Measurements from ENCODE around the gene UPF3B.
"Not testable (repeated sequence)": the region's sequence is repeated elsewhere in the genome, so short reads cannot be mapped to it uniquely, and the experiment has no call there.

The UPF3B gene

GRCh38 chrX:119824221-119824620 is 28.5 kb downstream of the UPF3B start:
- DNase-seq, result not testable (repeated sequence)

GRCh38 chrX:119821703-119822102 is 31.1 kb downstream of the UPF3B start:
- not testable (repeated sequence) for DNase-seq

DNA sequence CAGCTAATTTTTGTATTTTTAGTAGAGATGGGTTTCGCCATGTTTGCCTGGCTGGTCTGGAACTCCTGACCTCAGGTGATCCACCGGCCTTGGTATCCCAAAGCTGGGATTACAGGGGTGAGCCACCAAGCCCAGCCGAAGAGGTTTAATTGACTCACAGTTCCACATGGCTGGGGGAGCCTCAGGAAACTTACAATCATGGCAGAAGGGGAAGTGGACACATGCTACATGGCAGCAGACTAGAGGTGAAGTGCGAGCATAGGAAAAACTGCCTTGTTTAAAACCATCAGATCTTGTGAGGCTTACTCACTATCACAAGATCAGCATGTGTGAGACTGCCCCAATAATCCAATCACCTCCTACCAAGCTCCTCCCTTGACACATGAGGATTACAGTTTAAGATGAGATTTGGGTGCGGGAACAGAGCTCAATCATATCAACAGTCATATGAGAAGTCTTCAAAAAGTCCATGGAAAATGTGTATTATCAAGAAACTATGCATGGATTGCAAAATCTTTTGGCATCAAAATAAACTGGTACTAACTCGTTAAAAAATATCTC is 35.6 kb downstream of the UPF3B start:
- DNase-seq, result no peak

DNA sequence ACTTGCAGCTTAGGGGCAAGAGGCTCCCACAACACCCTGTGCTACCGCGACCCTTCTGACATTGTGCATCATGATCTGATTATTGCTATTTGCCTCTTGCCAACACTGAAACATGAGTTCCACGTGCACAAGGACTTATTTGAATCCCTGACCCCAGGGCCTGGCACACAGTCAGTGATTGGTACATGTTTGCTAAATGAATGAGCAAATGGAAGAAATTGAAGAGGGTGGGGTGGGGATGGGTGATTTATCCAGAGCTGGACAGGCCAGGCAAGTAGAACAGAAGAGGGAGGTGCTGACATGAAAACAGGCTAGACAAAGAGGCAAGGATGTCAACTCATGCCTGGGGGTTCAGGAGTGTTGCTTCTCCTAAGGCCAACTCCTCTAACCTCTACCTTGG is 36.5 kb downstream of the UPF3B start:
- DNase-seq, result no peak

- no peak for DNase-seq
Measured at GRCh38 chrX:119809185-119809666, 43.5 kb downstream of the UPF3B start.

- DNase-seq, result not testable (repeated sequence)
Measured at GRCh38 chrX:119808461-119808860, 44.3 kb downstream of the UPF3B start.

DNA sequence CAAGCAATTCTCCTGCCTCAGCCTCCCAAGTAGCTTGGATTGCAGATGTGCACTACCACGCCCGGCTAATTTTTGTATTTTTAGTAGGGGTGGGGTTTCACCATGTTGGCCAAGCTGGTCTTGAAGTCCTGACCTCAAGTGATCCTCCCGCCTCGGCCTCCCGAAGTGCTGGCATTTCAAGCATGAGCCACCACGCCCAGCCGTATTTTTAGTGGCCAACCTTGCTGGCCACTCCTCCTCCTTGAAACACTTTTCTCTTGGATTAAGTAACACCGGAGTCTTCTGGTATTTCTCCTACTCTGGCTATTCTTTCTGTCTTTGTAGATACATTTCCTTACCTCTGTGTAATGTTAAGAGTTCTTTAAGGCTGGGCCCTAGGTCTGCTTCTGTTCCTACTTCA is 50.2 kb downstream of the UPF3B start:
- DNase-seq, result no peak

DNA sequence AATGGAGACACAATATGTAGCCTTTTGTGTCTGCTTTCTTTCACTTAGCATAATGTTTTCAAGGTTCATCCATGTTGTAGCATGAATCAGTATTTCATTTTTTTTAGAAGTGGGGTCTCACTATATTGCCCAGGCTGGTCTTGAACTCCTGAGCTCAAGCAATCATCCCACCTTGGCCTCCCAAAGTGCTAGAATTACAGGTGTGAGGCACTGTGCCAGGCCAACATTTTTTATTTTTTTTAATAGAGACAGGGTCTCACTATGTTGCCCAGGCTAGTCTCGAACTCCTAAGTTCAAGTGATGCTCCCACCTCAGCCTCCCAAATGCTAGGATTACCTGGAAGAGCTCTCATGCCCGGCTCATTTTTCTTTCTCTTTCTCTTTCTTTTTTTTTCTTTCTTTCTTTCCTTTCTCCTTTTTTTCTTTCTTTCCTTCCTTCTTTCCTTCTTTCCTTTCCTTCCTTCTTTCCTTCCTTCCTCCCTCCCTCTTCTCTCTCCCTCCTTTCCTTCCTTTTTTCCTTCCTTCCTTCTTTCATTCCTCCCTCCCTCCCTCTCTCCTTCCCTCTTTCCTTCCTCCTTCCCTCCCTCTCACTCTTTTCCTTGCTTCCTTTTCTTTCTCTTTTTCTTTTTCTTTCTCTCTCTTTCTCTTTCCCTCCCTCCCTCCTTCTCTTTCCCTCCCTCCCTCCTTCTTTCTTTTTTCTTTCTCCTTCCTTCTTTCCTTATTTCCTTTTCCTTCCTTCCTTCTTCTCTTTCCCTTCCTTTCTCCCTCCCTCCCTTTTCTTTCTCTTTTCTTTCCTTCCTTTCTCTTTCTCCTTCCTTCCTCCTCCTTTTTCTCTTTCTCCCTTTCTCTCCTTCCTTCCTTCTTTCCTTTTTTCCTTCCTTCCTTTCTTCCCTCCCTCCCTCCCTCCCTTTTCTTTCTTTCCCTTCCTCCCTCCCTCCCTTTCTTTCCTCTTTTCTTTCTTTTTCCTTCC is 51.2 kb downstream of the UPF3B start:
- no peak for DNase-seq

DNA sequence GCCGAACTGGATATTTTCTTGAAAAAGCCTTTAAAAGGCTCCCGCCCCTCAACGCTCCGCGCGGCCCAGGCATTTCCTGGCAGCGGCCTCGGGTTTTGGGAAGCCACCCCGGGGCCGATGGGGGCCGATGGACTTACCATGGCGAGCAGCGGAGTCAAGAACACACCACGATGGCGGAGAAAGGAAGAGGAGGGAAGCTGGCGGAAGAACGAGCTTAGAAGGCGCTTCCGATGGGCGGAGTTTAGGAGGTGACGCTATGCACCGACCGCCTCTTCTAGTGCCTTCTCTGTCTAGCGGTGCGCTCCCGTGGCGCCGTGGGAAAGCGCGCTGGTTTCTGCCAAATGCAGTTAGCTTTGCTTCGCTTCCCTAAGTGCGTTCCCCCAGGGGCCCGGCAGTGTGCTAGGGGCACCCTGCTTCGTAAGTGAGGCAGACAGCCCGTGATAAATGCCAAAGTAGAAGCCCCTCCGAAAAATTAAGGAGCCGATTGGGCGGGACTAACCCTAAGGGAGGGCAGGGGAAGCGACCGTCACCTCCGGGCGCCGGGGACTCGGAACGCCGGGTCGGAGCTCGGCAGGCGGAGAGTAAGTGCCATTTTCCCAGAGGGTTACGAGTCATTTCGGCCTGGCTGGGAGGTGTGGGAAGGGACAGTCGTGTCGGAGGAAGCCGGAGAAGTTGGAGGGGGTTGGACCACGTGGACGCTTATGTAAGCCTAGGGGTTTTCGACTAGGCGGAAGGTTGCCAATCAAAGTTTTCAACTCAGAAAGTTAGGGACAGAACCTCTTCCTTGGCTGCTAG is 61.1 kb downstream of the UPF3B start, which contains the start of gene RPL39:
Gene RPL39, minus strand, starts transcription at position 194 of the 795 bp plus-strand sequence. Its CDS starts 54 bp downstream, at position 140.
- DNase-seq, result peak; percentile 91

DNA sequence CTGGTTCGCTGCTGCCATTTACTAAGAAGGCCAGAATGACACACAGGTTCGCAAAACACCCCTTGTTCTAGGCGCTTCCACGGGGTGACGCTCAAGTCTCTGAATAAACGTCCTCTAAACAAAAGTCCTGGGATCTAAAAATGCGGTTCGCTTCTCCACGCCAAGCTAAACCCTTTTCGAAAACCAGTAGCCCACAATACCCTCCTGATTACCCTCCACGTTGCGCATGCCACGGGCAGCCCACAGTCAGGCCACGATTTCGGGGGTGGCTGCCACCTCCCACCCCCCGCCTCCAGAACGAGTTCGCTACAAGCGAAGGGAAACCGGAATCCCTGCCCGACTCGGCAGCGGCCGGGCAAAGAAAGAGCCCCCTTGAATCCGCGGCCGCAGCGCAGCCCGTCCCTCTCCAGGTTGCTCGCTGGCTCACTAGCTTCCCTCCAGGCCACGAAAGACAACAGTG is 61.8 kb downstream of the UPF3B start:
- DNase-seq, result peak; percentile 8

GRCh38 chrX:119784747-119785446 is 67.9 kb downstream of the UPF3B start:
- peak; percentile 3 for DNase-seq
